Measurements from ENCODE around the gene CD300LB. TPM values are rescaled to one million over a fixed set of nuclear protein-coding genes. Genes with fewer than 3 reads are reported as not detected.
A peak's percentile ranks its signal among the peaks of the same experiment; 100 is the strongest.
"Not testable (repeated sequence)": the region's sequence is repeated elsewhere in the genome, so short reads cannot be mapped to it uniquely, and the experiment has no call there.

Gene CD300LB
- total RNA-seq, 1 donor from 2014 or later = not detected

GRCh38 chr17:74508156-74508555 lies 23.1 kb downstream of the CD300LB start:
- Mint-ChIP-seq H3K27ac (ENCODE audit: unreplicated experiment) (no peak overlapping the region), H3K36me3 (ENCODE audit: low read depth) (no peaks in the 10 kb centered on the region), H3K4me3 (ENCODE audit: unreplicated experiment) (no peak overlapping the region), H3K27me3 (ENCODE audit: low read depth) (peaks cover 30% of the 10 kb centered on the region), H3K9me3 (ENCODE audit: low read depth) (peaks cover 5% of the 10 kb centered on the region), H3K4me1 (ENCODE audit: low read depth) (peaks cover 6% of the 10 kb centered on the region)
- no peak for DNase-seq (ENCODE audit: low spot score)
- TF ChIP-seq CTCF (IDR thresholded peaks at IDR 0.05) = no peak

GRCh38 chr17:74503949-74504348 lies 27.3 kb downstream of the CD300LB start:
- DNase-seq (ENCODE audit: low spot score); H3K4me1 Mint-ChIP-seq (ENCODE audit: low read depth); H3K36me3 Mint-ChIP-seq (ENCODE audit: low read depth); H3K27ac Mint-ChIP-seq (ENCODE audit: unreplicated experiment); H3K9me3 Mint-ChIP-seq (ENCODE audit: low read depth); H3K4me3 Mint-ChIP-seq (ENCODE audit: unreplicated experiment): not testable (repeated sequence)
- peaks cover 34% of the 10 kb centered on the region for H3K27me3 Mint-ChIP-seq (ENCODE audit: low read depth)

GRCh38 chr17:74502861-74503260 lies 28.4 kb downstream of the CD300LB start:
- H3K36me3 Mint-ChIP-seq (ENCODE audit: low read depth) = no peaks in the 10 kb centered on the region
- H3K27ac Mint-ChIP-seq (ENCODE audit: unreplicated experiment) = no peak overlapping the region
- TF ChIP-seq CTCF (IDR thresholded peaks at IDR 0.05) = no peak
- H3K4me3 Mint-ChIP-seq (ENCODE audit: unreplicated experiment) = no peak overlapping the region
- no peaks in the 10 kb centered on the region for H3K4me1 Mint-ChIP-seq (ENCODE audit: low read depth)
- no peak for DNase-seq (ENCODE audit: low spot score)
- H3K27me3 Mint-ChIP-seq (ENCODE audit: low read depth) = peaks cover 32% of the 10 kb centered on the region
- H3K9me3 Mint-ChIP-seq (ENCODE audit: low read depth) = no peaks in the 10 kb centered on the region

GRCh38 chr17:74499992-74500391 lies 31.3 kb downstream of the CD300LB start:
- no peak overlapping the region for H3K4me3 Mint-ChIP-seq (ENCODE audit: unreplicated experiment)
- no peaks in the 10 kb centered on the region for H3K9me3 Mint-ChIP-seq (ENCODE audit: low read depth)
- H3K27ac Mint-ChIP-seq (ENCODE audit: unreplicated experiment) = no peak overlapping the region
- peaks cover 31% of the 10 kb centered on the region for H3K27me3 Mint-ChIP-seq (ENCODE audit: low read depth)
- no peaks in the 10 kb centered on the region for H3K36me3 Mint-ChIP-seq (ENCODE audit: low read depth)
- no peak for DNase-seq (ENCODE audit: low spot score)
- no peaks in the 10 kb centered on the region for H3K4me1 Mint-ChIP-seq (ENCODE audit: low read depth)
- TF ChIP-seq CTCF (IDR thresholded peaks at IDR 0.05) = no peak

- TF ChIP-seq CTCF (IDR thresholded peaks at IDR 0.05) = no peak
- Mint-ChIP-seq H3K9me3 (ENCODE audit: low read depth) (no peaks in the 10 kb centered on the region), H3K4me1 (ENCODE audit: low read depth) (no peaks in the 10 kb centered on the region), H3K36me3 (ENCODE audit: low read depth) (no peaks in the 10 kb centered on the region), H3K27ac (ENCODE audit: unreplicated experiment) (no peak overlapping the region), H3K4me3 (ENCODE audit: unreplicated experiment) (no peak overlapping the region), H3K27me3 (ENCODE audit: low read depth) (peaks cover 40% of the 10 kb centered on the region)
- no peak for DNase-seq (ENCODE audit: low spot score)
These were observed 33.8 kb downstream of the CD300LB start for GRCh38 chr17:74497471-74497870.

GRCh38 chr17:74493331-74493833 lies 37.9 kb downstream of the CD300LB start:
- H3K9me3 Mint-ChIP-seq (ENCODE audit: low read depth) = no peaks in the 10 kb centered on the region
- H3K4me1 Mint-ChIP-seq (ENCODE audit: low read depth) = no peaks in the 10 kb centered on the region
- H3K4me3 Mint-ChIP-seq (ENCODE audit: unreplicated experiment) = no peak overlapping the region
- DNase-seq (ENCODE audit: low spot score) = no peak
- H3K27me3 Mint-ChIP-seq (ENCODE audit: low read depth) = peaks cover 39% of the 10 kb centered on the region
- no peak overlapping the region for H3K27ac Mint-ChIP-seq (ENCODE audit: unreplicated experiment)
- TF ChIP-seq CTCF (IDR thresholded peaks at IDR 0.05) = peak; percentile 90
- H3K36me3 Mint-ChIP-seq (ENCODE audit: low read depth) = no peaks in the 10 kb centered on the region
